Measurements from ENCODE around the gene DOP1A. TPM values are rescaled to one million over a fixed set of nuclear protein-coding genes. Genes with fewer than 3 reads are reported as not detected.

DOP1A gene
- total RNA-seq, 1 donor from 2014 or later, result 19.3 TPM

DNA sequence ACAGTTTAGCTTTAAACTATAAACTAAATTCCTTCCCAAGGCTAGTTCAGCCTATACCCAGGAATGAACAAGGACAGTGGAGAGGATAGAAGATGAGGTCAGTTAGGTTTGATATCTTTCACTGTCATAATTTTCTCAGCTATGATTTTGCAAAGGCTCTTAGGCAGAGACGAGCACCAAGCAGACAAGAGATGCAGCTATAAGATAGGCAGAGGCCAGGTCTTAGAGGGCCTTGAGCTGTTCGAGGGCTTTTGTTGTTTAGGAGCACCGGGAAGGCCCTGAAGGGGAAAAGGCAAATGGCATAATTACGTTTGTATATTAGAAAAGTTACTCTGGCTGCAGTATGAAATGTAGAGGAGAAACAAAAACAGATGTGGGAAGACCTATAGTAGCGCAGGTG, 59.8 kb downstream of the DOP1A start:
- H3K36me3 ChIP-seq (ENCODE audit: control insufficient read depth in 3 of 3, insufficient read depth in 3 of 3, low read length in 3 of 3), result peaks cover 40 to 64% (median 64%) of the 10 kb centered on the region in 3 donors
- H3K9me3 ChIP-seq (ENCODE audit: control insufficient read depth in 3 of 3, low read length in 3 of 3), result no peaks in the 10 kb centered on the region
- no peak overlapping the region for H3K27ac ChIP-seq (ENCODE audit: low read depth, low read length)
- H3K27me3 ChIP-seq (ENCODE audit: control insufficient read depth in 3 of 3, insufficient read depth in 3 of 3, low read length in 3 of 3), result no peaks in the 10 kb centered on the region
- no peak overlapping the region for H3K9ac ChIP-seq (ENCODE audit: low read depth in 1 of 3, low read length in 3 of 3)
- H3K4me1 ChIP-seq (ENCODE audit: control insufficient read depth in 3 of 3, insufficient read depth in 3 of 3, low read length in 3 of 3), result no peaks in the 10 kb centered on the region
- no peak overlapping the region for H3K4me3 ChIP-seq (ENCODE audit: low read length in 3 of 3)

DNA sequence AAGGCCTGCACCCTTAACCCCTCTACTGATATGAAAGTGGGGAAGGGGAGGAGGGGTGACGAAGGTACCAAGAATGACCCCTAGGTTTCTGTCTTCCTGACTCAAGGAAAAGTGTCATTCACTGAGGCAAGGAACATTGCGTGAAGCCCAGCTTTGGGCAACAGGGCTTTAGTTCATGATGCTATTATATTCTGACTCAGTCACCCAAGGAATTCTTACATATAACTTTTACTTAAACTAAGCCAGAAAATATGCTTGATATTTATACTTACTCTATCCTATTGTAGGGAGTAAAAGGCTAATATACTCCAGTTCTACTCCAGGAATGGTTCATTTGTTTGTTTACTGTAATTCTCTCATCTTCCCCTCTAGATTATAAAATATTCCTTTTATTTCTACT, 60.5 kb downstream of the DOP1A start:
- Histone ChIP-seq H3K4me1 (ENCODE audit: control insufficient read depth in 3 of 3, insufficient read depth in 3 of 3, low read length in 3 of 3) (no peaks in the 10 kb centered on the region), H3K27me3 (ENCODE audit: control insufficient read depth in 3 of 3, insufficient read depth in 3 of 3, low read length in 3 of 3) (no peaks in the 10 kb centered on the region), H3K27ac (ENCODE audit: low read depth, low read length) (no peak overlapping the region), H3K9me3 (ENCODE audit: control insufficient read depth in 3 of 3, low read length in 3 of 3) (no peaks in the 10 kb centered on the region), H3K9ac (ENCODE audit: low read depth in 1 of 3, low read length in 3 of 3) (no peak overlapping the region), H3K4me3 (ENCODE audit: low read length in 3 of 3) (no peak overlapping the region), H3K36me3 (ENCODE audit: control insufficient read depth in 3 of 3, insufficient read depth in 3 of 3, low read length in 3 of 3) (peaks cover 40 to 64% (median 64%) of the 10 kb centered on the region in 3 donors)

DNA sequence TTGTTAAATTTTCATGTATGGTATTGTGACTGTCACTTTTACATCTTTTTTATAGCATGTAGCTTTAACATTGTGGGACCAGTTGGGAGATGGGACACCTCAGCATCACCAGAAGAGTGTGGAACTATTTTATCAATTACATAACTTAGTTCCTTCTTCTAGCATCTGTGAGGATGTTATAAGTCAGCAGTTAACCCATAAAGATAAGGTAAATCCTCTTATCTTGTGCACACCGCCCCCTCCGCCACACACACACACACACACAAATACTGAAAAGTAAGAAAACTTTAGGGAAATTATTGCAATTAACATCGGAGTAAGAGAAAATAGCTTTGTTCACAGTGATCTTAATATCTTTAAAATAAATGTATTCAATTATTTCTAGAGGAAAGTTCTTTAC, 64.7 kb downstream of the DOP1A start:
- H3K4me3 ChIP-seq (ENCODE audit: low read length in 3 of 3), result no peak overlapping the region
- no peaks in the 10 kb centered on the region for H3K4me1 ChIP-seq (ENCODE audit: control insufficient read depth in 3 of 3, insufficient read depth in 3 of 3, low read length in 3 of 3)
- no peaks in the 10 kb centered on the region for H3K27me3 ChIP-seq (ENCODE audit: control insufficient read depth in 3 of 3, insufficient read depth in 3 of 3, low read length in 3 of 3)
- H3K27ac ChIP-seq (ENCODE audit: low read depth, low read length), result no peak overlapping the region
- no peak overlapping the region for H3K9ac ChIP-seq (ENCODE audit: low read depth in 1 of 3, low read length in 3 of 3)
- H3K9me3 ChIP-seq (ENCODE audit: control insufficient read depth in 3 of 3, low read length in 3 of 3), result no peaks in the 10 kb centered on the region
- peaks cover 31 to 56% (median 53%) of the 10 kb centered on the region in 3 donors for H3K36me3 ChIP-seq (ENCODE audit: control insufficient read depth in 3 of 3, insufficient read depth in 3 of 3, low read length in 3 of 3)

DNA sequence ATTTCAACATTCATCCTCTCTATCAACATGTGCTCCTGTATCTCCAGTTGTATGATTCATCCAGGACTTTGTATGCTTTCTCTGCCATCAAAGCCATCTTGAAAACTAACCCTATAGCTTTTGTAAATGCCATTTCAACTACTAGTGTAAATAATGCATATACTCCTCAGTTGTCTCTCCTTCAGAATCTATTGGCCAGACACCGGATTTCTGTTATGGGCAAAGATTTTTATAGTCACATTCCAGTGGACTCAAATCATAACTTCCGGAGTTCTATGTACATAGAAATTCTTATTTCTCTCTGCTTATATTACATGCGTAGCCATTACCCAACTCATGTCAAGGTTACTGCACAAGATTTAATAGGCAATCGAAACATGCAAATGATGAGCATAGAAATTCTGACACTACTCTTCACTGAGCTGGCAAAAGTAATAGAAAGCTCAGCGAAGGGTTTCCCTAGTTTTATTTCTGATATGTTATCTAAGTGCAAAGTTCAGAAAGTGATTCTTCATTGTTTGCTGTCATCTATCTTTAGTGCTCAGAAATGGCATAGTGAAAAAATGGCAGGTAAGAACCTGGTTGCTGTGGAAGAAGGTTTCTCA, 70.7 kb downstream of the DOP1A start:
- H3K9ac ChIP-seq (ENCODE audit: low read depth in 1 of 3, low read length in 3 of 3), result no peak overlapping the region
- H3K36me3 ChIP-seq (ENCODE audit: control insufficient read depth in 3 of 3, insufficient read depth in 3 of 3, low read length in 3 of 3), result peaks cover 3 to 44% (median 41%) of the 10 kb centered on the region in 3 donors

DNA sequence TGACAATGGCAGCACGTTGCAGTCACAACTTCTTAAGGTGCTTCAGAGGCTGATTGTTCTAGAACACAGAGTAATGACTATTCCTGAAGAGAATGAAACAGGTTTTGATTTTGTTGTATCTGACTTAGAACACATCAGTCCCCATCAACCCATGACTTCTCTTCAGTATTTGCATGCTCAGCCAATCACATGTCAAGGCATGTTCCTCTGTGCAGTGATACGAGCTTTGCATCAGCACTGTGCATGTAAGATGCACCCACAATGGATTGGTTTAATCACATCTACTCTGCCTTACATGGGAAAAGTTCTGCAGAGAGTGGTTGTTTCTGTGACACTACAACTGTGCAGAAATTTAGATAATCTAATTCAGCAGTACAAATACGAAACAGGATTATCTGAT, 71.3 kb downstream of the DOP1A start:
- H3K36me3 ChIP-seq (ENCODE audit: control insufficient read depth in 3 of 3, insufficient read depth in 3 of 3, low read length in 3 of 3), result peaks cover 3 to 47% (median 44%) of the 10 kb centered on the region in 3 donors
- H3K27ac ChIP-seq (ENCODE audit: low read depth, low read length), result no peak overlapping the region
- H3K27me3 ChIP-seq (ENCODE audit: control insufficient read depth in 3 of 3, insufficient read depth in 3 of 3, low read length in 3 of 3), result no peaks in the 10 kb centered on the region
- no peak overlapping the region for H3K4me3 ChIP-seq (ENCODE audit: low read length in 3 of 3)
- H3K9ac ChIP-seq (ENCODE audit: low read depth in 1 of 3, low read length in 3 of 3), result no peak overlapping the region
- H3K4me1 ChIP-seq (ENCODE audit: control insufficient read depth in 3 of 3, insufficient read depth in 3 of 3, low read length in 3 of 3), result no peaks in the 10 kb centered on the region
- H3K9me3 ChIP-seq (ENCODE audit: control insufficient read depth in 3 of 3, low read length in 3 of 3), result no peaks in the 10 kb centered on the region

More for the DNA sequence above, 70.7 kb downstream of the DOP1A start:
- Histone ChIP-seq H3K9me3 (ENCODE audit: control insufficient read depth in 3 of 3, low read length in 3 of 3) (no peaks in the 10 kb centered on the region), H3K27me3 (ENCODE audit: control insufficient read depth in 3 of 3, insufficient read depth in 3 of 3, low read length in 3 of 3) (no peaks in the 10 kb centered on the region), H3K4me1 (ENCODE audit: control insufficient read depth in 3 of 3, insufficient read depth in 3 of 3, low read length in 3 of 3) (no peaks in the 10 kb centered on the region), H3K27ac (ENCODE audit: low read depth, low read length) (no peak overlapping the region), H3K4me3 (ENCODE audit: low read length in 3 of 3) (no peak overlapping the region)

DNA sequence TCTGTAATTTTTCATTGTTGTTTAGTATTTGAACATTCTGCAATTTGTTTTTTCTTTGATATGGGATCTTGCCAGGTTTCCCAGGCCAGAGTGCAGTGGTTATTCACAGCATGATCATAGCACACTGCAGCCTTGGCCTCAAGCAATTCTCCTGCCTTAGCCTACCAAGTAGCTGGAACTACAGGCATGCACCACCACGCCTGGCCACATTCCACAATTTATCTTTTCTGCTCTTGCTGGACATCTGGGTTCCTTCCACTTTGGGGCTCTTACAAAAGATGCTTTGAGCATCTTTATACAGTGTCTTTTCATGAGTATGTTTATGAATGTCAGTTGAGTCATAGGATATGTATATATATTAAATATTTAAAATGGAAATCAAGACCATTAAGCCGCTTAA, 83.6 kb downstream of the DOP1A start:
- no peaks in the 10 kb centered on the region for H3K9me3 ChIP-seq (ENCODE audit: control insufficient read depth in 3 of 3, low read length in 3 of 3)
- no peak overlapping the region for H3K9ac ChIP-seq (ENCODE audit: low read depth in 1 of 3, low read length in 3 of 3)
- H3K4me1 ChIP-seq (ENCODE audit: control insufficient read depth in 3 of 3, insufficient read depth in 3 of 3, low read length in 3 of 3), result no peaks in the 10 kb centered on the region
- H3K27me3 ChIP-seq (ENCODE audit: control insufficient read depth in 3 of 3, insufficient read depth in 3 of 3, low read length in 3 of 3), result no peaks in the 10 kb centered on the region
- peaks cover 7 to 28% (median 27%) of the 10 kb centered on the region in 3 donors for H3K36me3 ChIP-seq (ENCODE audit: control insufficient read depth in 3 of 3, insufficient read depth in 3 of 3, low read length in 3 of 3)
- H3K27ac ChIP-seq (ENCODE audit: low read depth, low read length), result no peak overlapping the region
- no peak overlapping the region for H3K4me3 ChIP-seq (ENCODE audit: low read length in 3 of 3)

DNA sequence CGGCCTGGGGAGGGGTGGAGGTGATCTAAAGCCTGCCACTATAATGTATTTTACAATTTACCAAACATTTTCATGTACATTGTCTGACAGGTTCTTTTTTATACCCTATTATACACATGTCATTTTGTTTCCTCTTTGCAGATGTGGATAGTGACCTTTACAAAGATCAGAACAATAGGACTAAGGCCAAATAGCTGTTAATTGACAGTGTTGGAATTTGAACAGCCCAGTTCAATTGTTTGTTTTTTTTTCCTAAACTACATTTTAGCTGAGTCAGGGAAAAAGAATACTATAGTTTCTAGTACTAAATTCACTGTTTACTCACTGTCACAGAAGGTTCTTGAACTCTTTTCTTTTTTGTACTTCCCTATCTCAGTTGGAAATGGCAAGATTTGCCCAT, 85.4 kb downstream of the DOP1A start:
- H3K36me3 ChIP-seq (ENCODE audit: control insufficient read depth in 3 of 3, insufficient read depth in 3 of 3, low read length in 3 of 3), result peaks cover 10 to 34% (median 32%) of the 10 kb centered on the region in 3 donors

DNA sequence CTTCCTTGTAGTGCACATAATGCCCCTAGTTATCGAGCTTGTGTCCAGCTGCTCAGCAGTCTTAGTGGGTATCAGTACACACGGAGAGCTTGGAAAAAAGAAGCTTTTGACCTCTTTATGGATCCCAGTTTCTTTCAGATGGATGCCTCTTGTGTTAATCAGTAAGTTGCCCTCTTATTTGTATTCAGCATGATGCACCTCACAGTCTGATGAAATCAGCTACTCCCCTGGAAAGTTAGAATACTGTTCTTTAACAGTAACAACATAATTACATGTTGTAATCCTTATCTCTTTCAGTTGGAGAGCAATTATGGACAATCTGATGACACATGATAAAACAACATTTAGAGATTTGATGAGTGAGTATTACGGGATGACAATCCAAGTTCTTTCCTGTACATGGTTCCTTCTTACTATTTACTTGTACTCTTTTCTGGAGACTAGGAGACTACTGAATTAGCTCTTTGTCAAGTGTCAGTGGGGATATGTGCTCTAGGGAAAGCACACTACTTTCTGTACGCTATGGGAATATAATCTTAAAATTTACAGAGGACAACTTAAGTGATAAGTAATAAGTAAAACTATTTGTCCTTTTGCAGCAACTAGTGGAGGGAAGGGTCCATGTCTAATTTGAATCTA, 86.5 kb downstream of the DOP1A start:
- Histone ChIP-seq H3K4me3 (ENCODE audit: low read length in 3 of 3) (no peak overlapping the region), H3K27ac (ENCODE audit: low read depth, low read length) (no peak overlapping the region), H3K9me3 (ENCODE audit: control insufficient read depth in 3 of 3, low read length in 3 of 3) (no peaks in the 10 kb centered on the region), H3K36me3 (ENCODE audit: control insufficient read depth in 3 of 3, insufficient read depth in 3 of 3, low read length in 3 of 3) (peaks cover 10 to 37% (median 34%) of the 10 kb centered on the region in 3 donors), H3K9ac (ENCODE audit: low read depth in 1 of 3, low read length in 3 of 3) (no peak overlapping the region), H3K27me3 (ENCODE audit: control insufficient read depth in 3 of 3, insufficient read depth in 3 of 3, low read length in 3 of 3) (no peaks in the 10 kb centered on the region), H3K4me1 (ENCODE audit: control insufficient read depth in 3 of 3, insufficient read depth in 3 of 3, low read length in 3 of 3) (no peaks in the 10 kb centered on the region)

More for the DNA sequence above, 85.4 kb downstream of the DOP1A start:
- Histone ChIP-seq H3K27ac (ENCODE audit: low read depth, low read length) (no peak overlapping the region), H3K9ac (ENCODE audit: low read depth in 1 of 3, low read length in 3 of 3) (no peak overlapping the region), H3K9me3 (ENCODE audit: control insufficient read depth in 3 of 3, low read length in 3 of 3) (no peaks in the 10 kb centered on the region), H3K4me3 (ENCODE audit: low read length in 3 of 3) (no peak overlapping the region), H3K27me3 (ENCODE audit: control insufficient read depth in 3 of 3, insufficient read depth in 3 of 3, low read length in 3 of 3) (no peaks in the 10 kb centered on the region), H3K4me1 (ENCODE audit: control insufficient read depth in 3 of 3, insufficient read depth in 3 of 3, low read length in 3 of 3) (no peaks in the 10 kb centered on the region)

DNA sequence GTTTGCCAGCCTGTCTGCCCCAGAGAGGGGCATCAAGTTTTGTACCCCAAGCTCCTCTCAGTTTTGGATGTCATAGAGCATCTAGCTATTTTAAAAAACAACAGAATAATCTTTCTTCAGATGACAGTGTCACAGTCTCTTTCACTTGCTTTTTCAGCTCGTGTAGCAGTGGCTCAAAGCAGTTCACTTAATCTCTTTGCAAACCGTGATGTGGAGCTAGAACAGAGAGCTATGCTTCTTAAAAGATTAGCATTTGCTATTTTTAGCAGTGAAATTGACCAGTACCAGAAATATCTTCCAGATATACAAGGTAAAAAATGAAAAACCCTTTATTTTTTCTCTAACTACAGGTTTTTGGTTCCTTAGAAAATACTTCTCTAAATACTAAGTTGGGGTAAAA, 88.3 kb downstream of the DOP1A start:
- no peak overlapping the region for H3K27ac ChIP-seq (ENCODE audit: low read depth, low read length)

DNA sequence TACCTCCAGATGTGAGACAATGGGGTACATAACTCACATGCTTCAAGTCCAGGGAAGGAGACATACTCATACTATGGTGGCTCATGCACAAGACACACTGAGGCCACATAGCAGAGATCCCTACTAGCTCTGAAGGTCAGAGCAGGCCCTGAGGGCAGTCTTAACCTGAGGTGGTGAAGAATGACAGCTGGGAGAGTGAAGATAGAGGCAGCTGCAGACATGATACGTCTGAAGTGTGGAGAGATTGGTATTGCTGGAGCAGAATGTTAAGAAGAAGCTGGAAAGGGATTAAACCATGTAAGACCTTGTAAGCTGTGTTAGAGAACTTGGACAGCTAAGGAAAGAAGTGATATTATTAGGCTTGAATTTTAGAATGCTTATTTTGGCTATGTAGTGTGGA, 92.7 kb downstream of the DOP1A start:
- no peaks in the 10 kb centered on the region for H3K4me1 ChIP-seq (ENCODE audit: control insufficient read depth in 3 of 3, insufficient read depth in 3 of 3, low read length in 3 of 3)
- no peak overlapping the region for H3K27ac ChIP-seq (ENCODE audit: low read depth, low read length)
- no peak overlapping the region for H3K9ac ChIP-seq (ENCODE audit: low read depth in 1 of 3, low read length in 3 of 3)
- H3K9me3 ChIP-seq (ENCODE audit: control insufficient read depth in 3 of 3, low read length in 3 of 3), result no peaks in the 10 kb centered on the region
- H3K36me3 ChIP-seq (ENCODE audit: control insufficient read depth in 3 of 3, insufficient read depth in 3 of 3, low read length in 3 of 3), result peaks cover 12 to 46% (median 42%) of the 10 kb centered on the region in 3 donors
- H3K4me3 ChIP-seq (ENCODE audit: low read length in 3 of 3), result no peak overlapping the region
- no peaks in the 10 kb centered on the region for H3K27me3 ChIP-seq (ENCODE audit: control insufficient read depth in 3 of 3, insufficient read depth in 3 of 3, low read length in 3 of 3)

More for the DNA sequence above, 88.3 kb downstream of the DOP1A start:
- no peak overlapping the region for H3K4me3 ChIP-seq (ENCODE audit: low read length in 3 of 3)
- peaks cover 16 to 47% (median 35%) of the 10 kb centered on the region in 3 donors for H3K36me3 ChIP-seq (ENCODE audit: control insufficient read depth in 3 of 3, insufficient read depth in 3 of 3, low read length in 3 of 3)
- H3K4me1 ChIP-seq (ENCODE audit: control insufficient read depth in 3 of 3, insufficient read depth in 3 of 3, low read length in 3 of 3), result no peaks in the 10 kb centered on the region
- no peaks in the 10 kb centered on the region for H3K27me3 ChIP-seq (ENCODE audit: control insufficient read depth in 3 of 3, insufficient read depth in 3 of 3, low read length in 3 of 3)
- no peak overlapping the region for H3K9ac ChIP-seq (ENCODE audit: low read depth in 1 of 3, low read length in 3 of 3)
- H3K9me3 ChIP-seq (ENCODE audit: control insufficient read depth in 3 of 3, low read length in 3 of 3), result no peaks in the 10 kb centered on the region
